Measurements from ENCODE around the gene KLF9.

KLF9 gene

DNA sequence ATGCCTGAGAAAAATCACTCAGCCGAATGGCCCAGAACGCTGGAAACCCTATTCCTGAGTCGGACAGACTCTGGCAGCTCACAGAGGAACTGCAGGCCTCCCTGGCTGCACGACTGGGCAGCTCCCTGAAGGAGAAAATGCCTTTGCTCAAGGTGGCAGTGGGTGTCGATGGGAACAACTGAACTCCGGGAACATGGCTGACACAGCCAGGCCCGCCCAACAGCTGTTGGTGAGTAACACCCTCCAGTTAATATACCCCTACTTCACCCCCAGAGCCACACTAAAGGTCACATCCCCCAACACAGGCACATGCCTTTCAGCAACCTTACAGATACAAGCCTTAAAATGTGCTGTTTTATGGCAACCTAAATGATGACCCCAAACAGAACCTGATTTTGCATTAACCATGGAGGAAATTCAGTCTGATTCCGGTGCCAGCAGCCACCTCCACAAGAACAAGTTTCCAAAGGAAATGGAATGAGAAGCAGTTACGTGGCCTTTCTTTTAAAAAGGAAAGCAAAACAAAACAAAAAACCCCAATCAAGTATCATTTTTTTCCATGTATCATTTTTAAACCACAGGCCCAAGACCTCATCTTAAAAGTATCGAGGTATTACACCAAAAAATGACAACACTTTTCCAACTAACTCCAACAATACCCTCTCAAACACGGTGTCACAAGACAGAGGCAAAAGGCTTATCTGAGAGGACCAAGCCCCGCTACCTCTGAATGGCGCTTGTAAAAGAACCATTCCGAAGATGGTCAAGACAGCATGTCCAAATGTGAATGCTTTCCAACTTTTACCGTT, 3.1 kb downstream of the KLF9 start:
- peak overlapping the region; percentile 99 for H3K4me3 ChIP-seq (ENCODE audit: control insufficient read depth, low read depth, low read length)
- peak; percentile 93 for DNase-seq (ENCODE audit: low read depth)
- TF ChIP-seq, protein P1, sequence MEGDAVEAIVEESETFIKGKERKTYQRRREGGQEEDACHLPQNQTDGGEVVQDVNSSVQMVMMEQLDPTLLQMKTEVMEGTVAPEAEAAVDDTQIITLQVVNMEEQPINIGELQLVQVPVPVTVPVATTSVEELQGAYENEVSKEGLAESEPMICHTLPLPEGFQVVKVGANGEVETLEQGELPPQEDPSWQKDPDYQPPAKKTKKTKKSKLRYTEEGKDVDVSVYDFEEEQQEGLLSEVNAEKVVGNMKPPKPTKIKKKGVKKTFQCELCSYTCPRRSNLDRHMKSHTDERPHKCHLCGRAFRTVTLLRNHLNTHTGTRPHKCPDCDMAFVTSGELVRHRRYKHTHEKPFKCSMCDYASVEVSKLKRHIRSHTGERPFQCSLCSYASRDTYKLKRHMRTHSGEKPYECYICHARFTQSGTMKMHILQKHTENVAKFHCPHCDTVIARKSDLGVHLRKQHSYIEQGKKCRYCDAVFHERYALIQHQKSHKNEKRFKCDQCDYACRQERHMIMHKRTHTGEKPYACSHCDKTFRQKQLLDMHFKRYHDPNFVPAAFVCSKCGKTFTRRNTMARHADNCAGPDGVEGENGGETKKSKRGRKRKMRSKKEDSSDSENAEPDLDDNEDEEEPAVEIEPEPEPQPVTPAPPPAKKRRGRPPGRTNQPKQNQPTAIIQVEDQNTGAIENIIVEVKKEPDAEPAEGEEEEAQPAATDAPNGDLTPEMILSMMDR (conservative IDR thresholded peaks at IDR 0.05; ENCODE audit: control insufficient read depth, insufficient read depth, low read depth, low read length), result no peak

DNA sequence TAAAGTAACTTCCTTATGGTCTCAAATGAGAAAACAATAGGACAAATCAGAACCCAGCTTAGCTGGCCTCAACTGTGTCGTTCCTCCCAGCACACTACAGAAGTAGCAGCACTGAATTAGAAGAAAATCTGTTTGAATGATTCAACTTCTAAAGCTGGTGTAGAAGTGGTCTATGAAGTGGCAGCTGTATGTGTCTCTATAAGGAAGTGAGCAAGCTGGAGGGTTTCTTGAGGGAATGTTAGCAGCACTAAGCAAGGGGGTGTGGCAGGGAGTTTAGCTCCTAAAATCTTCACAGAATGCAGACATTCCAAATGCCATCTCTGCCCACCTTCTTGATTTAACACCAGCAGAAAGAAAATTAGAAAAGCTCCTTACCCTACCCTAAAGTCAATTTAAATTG, 4.1 kb downstream of the KLF9 start:
- TF ChIP-seq, protein P1 (conservative IDR thresholded peaks at IDR 0.05; ENCODE audit: control insufficient read depth, insufficient read depth, low read depth, low read length), result no peak
- H3K4me3 ChIP-seq (ENCODE audit: control insufficient read depth, low read depth, low read length), result peak overlapping the region; percentile 99
- DNase-seq (ENCODE audit: low read depth), result peak; percentile 71

DNA sequence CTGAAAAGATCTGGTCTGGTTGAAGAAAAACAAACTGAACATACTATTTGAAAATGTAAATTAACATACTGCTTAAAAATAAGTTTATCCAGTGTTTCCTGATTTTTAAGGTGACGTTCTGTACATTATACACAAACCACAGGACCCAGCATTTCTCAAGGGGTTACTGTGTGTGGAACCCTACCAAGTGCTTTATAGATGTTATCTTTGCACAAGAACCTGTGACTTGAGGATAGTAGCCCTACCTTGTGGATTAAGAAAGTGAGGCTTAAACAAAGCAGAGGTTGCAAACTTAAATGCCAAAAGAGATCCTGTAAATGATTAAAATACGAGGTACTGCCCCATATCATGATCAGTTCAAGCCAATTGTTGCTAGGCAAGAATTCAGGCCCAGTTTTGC, 4.7 kb downstream of the KLF9 start:
- peak; percentile 41 for DNase-seq (ENCODE audit: low read depth)
- peak overlapping the region; percentile 99 for H3K4me3 ChIP-seq (ENCODE audit: control insufficient read depth, low read depth, low read length)
- TF ChIP-seq, protein P1 (conservative IDR thresholded peaks at IDR 0.05; ENCODE audit: control insufficient read depth, insufficient read depth, low read depth, low read length), result no peak

DNA sequence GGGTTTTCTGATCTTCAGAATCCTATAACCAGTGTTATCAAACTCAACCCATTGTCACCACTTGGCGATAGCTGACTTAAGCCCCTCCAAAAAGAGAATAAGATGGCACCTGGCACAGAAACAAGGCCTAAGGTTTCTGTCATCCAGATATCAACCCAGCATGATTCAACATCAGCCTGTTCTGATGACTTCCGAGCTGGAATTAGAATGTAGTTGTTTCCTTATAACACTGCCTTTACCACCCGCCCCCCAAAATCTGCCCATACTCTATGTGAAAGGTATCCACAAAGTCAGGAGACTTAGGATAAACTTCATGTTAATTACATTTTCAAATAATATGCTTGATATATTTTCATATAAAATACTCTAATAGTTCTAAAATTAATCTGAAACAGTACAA, 5.2 kb downstream of the KLF9 start:
- DNase-seq (ENCODE audit: low read depth), result peak; percentile 54
- H3K4me3 ChIP-seq (ENCODE audit: control insufficient read depth, low read depth, low read length), result peak overlapping the region; percentile 8
- TF ChIP-seq, protein P1 (conservative IDR thresholded peaks at IDR 0.05; ENCODE audit: control insufficient read depth, insufficient read depth, low read depth, low read length), result no peak

DNA sequence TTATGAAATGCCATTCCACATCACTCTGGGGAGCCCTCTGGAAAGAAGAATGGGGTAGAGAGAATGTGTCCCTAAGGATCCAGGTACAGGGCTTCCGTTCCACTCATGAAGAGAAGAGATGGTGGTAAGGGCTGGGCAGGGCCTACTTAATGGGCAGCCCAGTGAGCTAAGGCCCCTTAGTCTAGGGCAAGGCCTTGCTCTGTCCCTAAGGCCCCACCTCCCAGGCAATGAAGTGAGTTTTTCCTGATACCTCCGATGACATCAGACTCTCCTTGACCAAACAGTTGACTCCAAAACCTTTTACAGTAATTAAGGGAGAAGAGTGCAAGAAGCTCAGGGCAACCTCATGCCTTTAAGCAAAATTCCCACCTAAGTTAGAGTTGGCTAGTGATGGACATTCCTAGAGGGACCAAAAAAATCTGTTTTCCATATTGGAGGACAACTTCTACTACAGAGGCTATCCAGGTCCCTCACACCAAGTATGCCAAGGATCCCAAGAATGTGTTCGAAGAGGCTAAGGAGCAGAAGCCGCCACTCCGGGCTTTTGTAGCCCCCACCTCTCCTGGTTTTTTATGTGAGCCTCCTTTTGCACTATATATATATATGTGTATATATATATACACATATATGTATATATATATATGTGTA, 5.9 kb downstream of the KLF9 start:
- no peak overlapping the region for H3K4me3 ChIP-seq (ENCODE audit: control insufficient read depth, low read depth, low read length)
- TF ChIP-seq, protein P1 (conservative IDR thresholded peaks at IDR 0.05; ENCODE audit: control insufficient read depth, insufficient read depth, low read depth, low read length), result no peak
- DNase-seq (ENCODE audit: low read depth), result peak; percentile 50

DNA sequence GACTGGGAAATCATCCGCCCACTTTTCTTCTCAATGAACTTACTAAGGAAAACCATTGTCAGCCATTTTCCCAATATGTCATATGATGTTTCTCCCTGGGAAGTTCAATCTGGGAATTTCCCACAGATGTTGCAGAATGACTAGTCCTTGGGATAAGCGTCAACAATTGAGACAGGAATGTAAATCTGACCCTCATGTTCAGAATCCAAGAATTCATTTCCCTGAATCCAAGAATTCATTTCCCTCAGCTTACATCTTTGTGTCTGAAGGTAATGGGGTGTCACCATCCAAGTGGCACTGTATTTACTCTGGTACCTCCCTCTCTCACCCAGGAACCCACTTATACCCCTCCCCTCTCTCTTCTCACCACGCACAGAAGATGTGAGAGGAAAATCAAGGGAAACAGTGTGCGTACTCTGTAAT, 7.4 kb downstream of the KLF9 start:
- TF ChIP-seq, protein P1 (conservative IDR thresholded peaks at IDR 0.05; ENCODE audit: control insufficient read depth, insufficient read depth, low read depth, low read length), result no peak
- peak; percentile 98 for DNase-seq (ENCODE audit: low read depth)
- H3K4me3 ChIP-seq (ENCODE audit: control insufficient read depth, low read depth, low read length), result peak overlapping the region; percentile 25
